CD4-positive, alpha-beta T cell (primary cell): ENCODE measurements around the gene ELOB. TPM values are rescaled to one million over a fixed set of nuclear protein-coding genes. Genes with fewer than 3 reads are reported as not detected.

ENCODE experiments used
- ATAC-seq: fragments of 200-7000 bp; cut with Tn5 transposase; one replicate; pipeline ENCODE4 v1.10.0; 2022; ENCODE audit warnings: mild to moderate bottlenecking; ENCODE audit not compliant: poor library complexity
- CTCF ChIA-PET: fragments of 350-600 bp; sonication (Branson Sonifier 250); formaldehyde crosslinking; loops from one replicate; lab custom pipeline; 2021; ENCODE audit warnings: antibody characterized with exemption, inconsistent platforms; lab: Charles Lee
- POLR2A ChIA-PET: fragments of 350-600 bp; sonication (Branson Sonifier 250); formaldehyde crosslinking; loops from one replicate; lab custom pipeline; 2021; ENCODE audit warnings: antibody characterized with exemption, inconsistent platforms; lab: Charles Lee
- DNase-seq, 14 experiments: peaks; one replicate each; pipeline ENCODE4 v3.0.0-alpha.2; 2013 to 2020; ENCODE audit warnings: mixed read lengths in 2 of 14
- H3K27ac ChIP-seq, 2 donors: one replicate each; pipeline versions ENCODE4 v1.5.1 to v1.7.0; 2013; ENCODE audit warnings: low read length in 2 of 2, low read depth in 1 of 2, mild to moderate bottlenecking in 1 of 2
- H3K27me3 ChIP-seq, 2 experiments: 1 replicate in 1 of 2; 2 replicates in 1 of 2; pipeline versions ENCODE4 v1.6.1 to v1.7.0; 2013; ENCODE audit warnings: low read length in 2 of 2, control low read depth in 1 of 2, mild to moderate bottlenecking in 1 of 2, moderate library complexity in 1 of 2; ENCODE audit not compliant: insufficient read depth in 2 of 2, control insufficient read depth in 1 of 2
- H3K36me3 ChIP-seq: one replicate; pipeline ENCODE4 v1.6.1; 2013; ENCODE audit warnings: low read length, control low read depth; ENCODE audit not compliant: insufficient read depth
- H3K4me1 ChIP-seq: one replicate; pipeline ENCODE4 v1.6.1; 2013; ENCODE audit warnings: low read length, control low read depth; ENCODE audit not compliant: insufficient read depth
- H3K4me3 ChIP-seq: one replicate; pipeline ENCODE4 v1.5.1; 2013; ENCODE audit warnings: mild to moderate bottlenecking, low read length, moderate library complexity
- H3K9me3 ChIP-seq, 2 experiments: 1 replicate in 1 of 2; 2 replicates in 1 of 2; pipeline versions ENCODE4 v1.6.1 to v1.7.0; 2013; ENCODE audit warnings: low read length in 2 of 2, mild to moderate bottlenecking in 2 of 2, control low read depth in 1 of 2, moderate library complexity in 1 of 2; ENCODE audit not compliant: control insufficient read depth in 1 of 2, insufficient read depth in 1 of 2
- H3K27ac Mint-ChIP-seq: one replicate; pipeline ENCODE4 v1.8.0; 2020; ENCODE audit warnings: mixed read lengths
- H3K27me3 Mint-ChIP-seq: one replicate; pipeline ENCODE4 v1.8.0; 2021; ENCODE audit warnings: mixed read lengths
- H3K36me3 Mint-ChIP-seq: one replicate; pipeline ENCODE4 v1.8.0; 2021; ENCODE audit warnings: low read depth, mixed read lengths
- H3K4me1 Mint-ChIP-seq: one replicate; pipeline ENCODE4 v1.8.0; 2021; ENCODE audit warnings: low read depth, mixed read lengths
- H3K4me3 Mint-ChIP-seq: one replicate; pipeline ENCODE4 v1.8.0; 2020; ENCODE audit warnings: mild to moderate bottlenecking, mixed read lengths
- H3K9me3 Mint-ChIP-seq: one replicate; pipeline ENCODE4 v1.8.0; 2020; ENCODE audit warnings: mixed read lengths
- intact Hi-C, 2 experiments: fragments of 100-400 bp; cut with DNase I in 1 of 2; cut with micrococcal nuclease in 1 of 2; formaldehyde crosslinking; loops; one replicate each; pipeline versions ENCODE4 v1.15.1 to v1.9.0; 2023 to 2025; cut with DNase I, micrococcal nuclease
- total RNA-seq, 174 experiments: library from RNA in 2 of 174; stranded (reverse) in 2 of 174; gene quantifications; one replicate each; pipeline ENCODE4 v1.2.3 and lab custom pipeline; 2021 to 2026
- TF ChIP-seq, protein P1 (sequence below): fragments of 200-600 bp; IDR thresholded peaks from one replicate; pipeline ENCODE4 v1.8.0; 2022; ENCODE audit warnings: antibody characterized with exemption, mild to moderate bottlenecking

The ELOB gene
- total RNA-seq, 2 experiments from 2014 or later, result 102 to 103 TPM

DNA sequence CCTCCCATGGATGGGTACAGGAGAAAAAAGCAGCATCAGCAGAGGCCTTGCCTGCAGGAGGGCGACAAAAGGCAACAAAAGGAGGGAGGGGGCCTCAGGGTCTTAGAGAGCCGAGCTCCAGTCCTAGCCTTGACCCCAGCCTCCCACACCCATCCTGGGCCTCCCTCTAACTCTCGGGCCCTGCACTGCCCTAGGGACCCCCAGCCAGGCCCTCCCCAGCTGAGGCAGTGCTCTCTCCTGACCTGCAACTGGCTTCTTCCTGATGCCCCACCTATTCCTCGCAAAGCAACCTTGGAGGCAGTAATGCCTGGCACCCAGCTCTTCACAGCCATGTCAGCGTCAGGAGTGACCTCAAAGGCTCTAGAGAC, 39.9 kb downstream of the ELOB start:
- peaks cover 0 to 3% of the 10 kb centered on the region in 2 experiments for H3K27me3 ChIP-seq
- H3K4me3 ChIP-seq, result no peak overlapping the region
- TF ChIP-seq, protein P1, sequence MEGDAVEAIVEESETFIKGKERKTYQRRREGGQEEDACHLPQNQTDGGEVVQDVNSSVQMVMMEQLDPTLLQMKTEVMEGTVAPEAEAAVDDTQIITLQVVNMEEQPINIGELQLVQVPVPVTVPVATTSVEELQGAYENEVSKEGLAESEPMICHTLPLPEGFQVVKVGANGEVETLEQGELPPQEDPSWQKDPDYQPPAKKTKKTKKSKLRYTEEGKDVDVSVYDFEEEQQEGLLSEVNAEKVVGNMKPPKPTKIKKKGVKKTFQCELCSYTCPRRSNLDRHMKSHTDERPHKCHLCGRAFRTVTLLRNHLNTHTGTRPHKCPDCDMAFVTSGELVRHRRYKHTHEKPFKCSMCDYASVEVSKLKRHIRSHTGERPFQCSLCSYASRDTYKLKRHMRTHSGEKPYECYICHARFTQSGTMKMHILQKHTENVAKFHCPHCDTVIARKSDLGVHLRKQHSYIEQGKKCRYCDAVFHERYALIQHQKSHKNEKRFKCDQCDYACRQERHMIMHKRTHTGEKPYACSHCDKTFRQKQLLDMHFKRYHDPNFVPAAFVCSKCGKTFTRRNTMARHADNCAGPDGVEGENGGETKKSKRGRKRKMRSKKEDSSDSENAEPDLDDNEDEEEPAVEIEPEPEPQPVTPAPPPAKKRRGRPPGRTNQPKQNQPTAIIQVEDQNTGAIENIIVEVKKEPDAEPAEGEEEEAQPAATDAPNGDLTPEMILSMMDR, result no peak
- Mint-ChIP-seq H3K9me3 (no peaks in the 10 kb centered on the region), H3K36me3 (no peaks in the 10 kb centered on the region), H3K27ac (no peak overlapping the region), H3K4me1 (no peaks in the 10 kb centered on the region), H3K27me3 (no peaks in the 10 kb centered on the region), H3K4me3 (no peak overlapping the region)
- POLR2A ChIA-PET, result no interaction called here
- DNase-seq, result no peak
- no peaks in the 10 kb centered on the region for H3K4me1 ChIP-seq
- H3K9me3 ChIP-seq, result peaks cover 0 to 5% of the 10 kb centered on the region in 2 experiments
- no peaks in the 10 kb centered on the region for H3K36me3 ChIP-seq
- intact Hi-C loops, result no loop called here
- H3K27ac ChIP-seq, result no peak overlapping the region
- CTCF ChIA-PET, result no interaction called here
- ATAC-seq, result no peak

DNA sequence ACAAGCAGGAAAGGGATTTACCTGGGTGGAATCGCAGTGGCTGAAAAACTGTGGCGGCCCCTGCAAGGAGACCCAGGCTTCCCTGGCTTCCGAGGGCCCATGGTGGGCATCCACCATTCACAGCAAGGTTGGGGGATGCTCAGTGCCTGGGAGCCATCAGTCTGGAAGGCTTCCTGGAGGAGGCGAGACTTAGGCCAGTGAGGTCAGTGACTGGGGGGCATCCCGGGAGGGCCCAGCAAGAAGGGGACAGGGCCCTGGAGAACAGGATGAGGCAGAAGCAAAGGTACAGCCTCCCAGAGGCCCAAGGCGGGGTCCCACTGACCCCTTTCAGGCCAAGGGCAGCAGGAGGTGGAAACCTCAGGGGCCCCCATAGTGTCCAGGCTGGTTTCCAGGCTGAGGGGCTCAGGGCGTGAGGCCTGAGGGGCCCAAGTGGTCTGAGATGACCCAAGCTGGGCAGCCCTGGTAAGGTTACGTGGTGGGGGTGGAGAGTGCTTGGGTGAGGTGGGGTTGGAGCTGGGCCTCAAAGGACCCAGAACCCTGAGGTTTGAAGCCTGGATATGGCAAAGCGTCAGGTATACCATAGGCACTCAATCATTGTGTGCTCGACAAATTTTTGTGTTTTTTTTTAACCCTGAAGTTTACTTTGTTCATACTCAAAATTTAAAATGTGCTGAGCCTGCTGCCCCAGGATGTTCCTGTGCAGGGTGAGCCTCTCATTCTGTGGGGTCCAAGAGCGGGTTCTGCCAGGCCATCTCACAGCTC, 40.4 kb downstream of the ELOB start:
- H3K9me3 ChIP-seq, result peaks cover 0 to 5% of the 10 kb centered on the region in 2 experiments
- Mint-ChIP-seq H3K27me3 (no peaks in the 10 kb centered on the region), H3K4me1 (no peaks in the 10 kb centered on the region), H3K27ac (no peak overlapping the region), H3K4me3 (no peak overlapping the region), H3K9me3 (no peaks in the 10 kb centered on the region), H3K36me3 (no peaks in the 10 kb centered on the region)
- intact Hi-C loops, result no loop called here
- H3K27me3 ChIP-seq, result peaks cover 0 to 3% of the 10 kb centered on the region in 2 experiments
- TF ChIP-seq, protein P1, result no peak
- POLR2A ChIA-PET, result no interaction called here
- H3K4me1 ChIP-seq, result no peaks in the 10 kb centered on the region
- ATAC-seq (no peak), DNase-seq (no peak)
- no peak overlapping the region for H3K4me3 ChIP-seq
- CTCF ChIA-PET, result no interaction called here
- H3K27ac ChIP-seq, result no peak overlapping the region
- no peaks in the 10 kb centered on the region for H3K36me3 ChIP-seq

DNA sequence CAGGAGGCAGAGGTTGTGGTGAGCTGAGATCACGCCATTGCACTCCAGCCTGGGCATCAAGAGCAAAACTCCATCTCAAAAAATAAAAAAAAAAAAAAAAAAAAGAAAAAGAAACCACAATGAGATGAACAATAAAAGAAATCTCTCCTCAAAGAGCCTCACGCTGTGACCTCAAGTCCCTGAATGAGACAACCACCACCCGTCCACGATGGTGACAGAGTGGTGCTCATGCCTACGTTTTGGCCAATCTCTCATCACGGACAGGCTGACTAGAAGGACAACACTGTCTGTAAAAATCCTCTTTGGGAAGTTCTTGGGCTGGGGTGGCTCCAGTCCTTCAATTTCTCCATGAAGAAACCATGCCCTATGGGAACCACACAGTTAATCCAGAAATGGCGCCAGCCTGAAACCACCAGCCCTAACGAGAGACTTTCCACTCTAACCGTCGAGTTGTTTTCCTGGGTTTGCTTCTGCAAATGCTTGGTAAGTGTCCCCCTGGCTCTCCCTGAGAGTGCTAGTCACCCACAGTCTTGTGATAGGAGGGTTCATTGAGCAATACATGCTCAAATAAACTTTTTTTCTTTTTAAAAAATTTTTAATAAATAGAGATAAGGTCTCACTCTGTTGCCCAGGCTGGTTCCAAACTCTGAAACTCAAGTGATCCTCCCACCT, 42.1 kb downstream of the ELOB start:
- Mint-ChIP-seq H3K4me3 (no peak overlapping the region), H3K4me1 (no peaks in the 10 kb centered on the region), H3K27ac (no peak overlapping the region), H3K27me3 (no peaks in the 10 kb centered on the region), H3K9me3 (no peaks in the 10 kb centered on the region), H3K36me3 (no peaks in the 10 kb centered on the region)
- DNase-seq (no peak), ATAC-seq (no peak)
- ChIA-PET CTCF (no interaction called here), POLR2A (no interaction called here)
- peaks cover 0 to 3% of the 10 kb centered on the region in 2 experiments for H3K27me3 ChIP-seq
- H3K36me3 ChIP-seq, result no peaks in the 10 kb centered on the region
- no peaks in the 10 kb centered on the region for H3K4me1 ChIP-seq
- no peak overlapping the region for H3K4me3 ChIP-seq
- H3K9me3 ChIP-seq, result peaks cover 0 to 5% of the 10 kb centered on the region in 2 experiments
- TF ChIP-seq, protein P1, result no peak
- H3K27ac ChIP-seq, result no peak overlapping the region
- intact Hi-C loops, result no loop called here
